ENCODE data around the gene PDCD10.
A peak's percentile ranks its signal among the peaks of the same experiment; 100 is the strongest.

PDCD10 gene

DNA sequence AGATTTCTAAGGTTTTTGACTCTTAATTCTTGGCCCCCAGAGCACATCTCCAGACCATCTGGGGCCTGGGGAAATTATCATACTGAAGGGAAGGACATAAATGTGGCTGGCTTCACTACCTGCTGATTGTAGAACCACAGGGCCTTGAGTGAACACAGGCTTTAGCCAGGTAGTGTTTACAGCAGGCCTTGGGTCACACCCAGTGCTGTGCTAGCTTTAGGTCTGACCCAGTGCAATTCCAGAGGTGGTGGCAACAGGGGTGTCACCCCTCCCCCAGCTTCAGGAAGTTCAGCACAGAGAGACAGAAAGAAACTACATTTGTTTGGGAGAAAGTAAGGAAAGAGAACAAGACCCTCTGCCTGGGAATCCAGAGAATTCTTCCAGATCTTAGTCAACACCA lies 24.1 kb downstream of the PDCD10 start:
- no peak for ATAC-seq
- TF ChIP-seq ESRRG (CRISPR knock-in tag; IDR thresholded peaks at IDR 0.05) (no peak), ZNF565 (CRISPR knock-in tag; conservative IDR thresholded peaks at IDR 0.05; ENCODE audit: low read depth) (no peak), PPARA (CRISPR knock-in tag; IDR thresholded peaks at IDR 0.05; ENCODE audit: borderline replicate concordance) (no peak), ZFP3 (CRISPR knock-in tag; IDR thresholded peaks at IDR 0.05) (no peak), CREB5 (CRISPR knock-in tag; IDR thresholded peaks at IDR 0.05; ENCODE audit: low read depth) (no peak), ISL1 (CRISPR knock-in tag; IDR thresholded peaks at IDR 0.05) (no peak), OSR1 (CRISPR knock-in tag; IDR thresholded peaks at IDR 0.05) (no peak)
- TF ChIP-seq, protein P1, sequence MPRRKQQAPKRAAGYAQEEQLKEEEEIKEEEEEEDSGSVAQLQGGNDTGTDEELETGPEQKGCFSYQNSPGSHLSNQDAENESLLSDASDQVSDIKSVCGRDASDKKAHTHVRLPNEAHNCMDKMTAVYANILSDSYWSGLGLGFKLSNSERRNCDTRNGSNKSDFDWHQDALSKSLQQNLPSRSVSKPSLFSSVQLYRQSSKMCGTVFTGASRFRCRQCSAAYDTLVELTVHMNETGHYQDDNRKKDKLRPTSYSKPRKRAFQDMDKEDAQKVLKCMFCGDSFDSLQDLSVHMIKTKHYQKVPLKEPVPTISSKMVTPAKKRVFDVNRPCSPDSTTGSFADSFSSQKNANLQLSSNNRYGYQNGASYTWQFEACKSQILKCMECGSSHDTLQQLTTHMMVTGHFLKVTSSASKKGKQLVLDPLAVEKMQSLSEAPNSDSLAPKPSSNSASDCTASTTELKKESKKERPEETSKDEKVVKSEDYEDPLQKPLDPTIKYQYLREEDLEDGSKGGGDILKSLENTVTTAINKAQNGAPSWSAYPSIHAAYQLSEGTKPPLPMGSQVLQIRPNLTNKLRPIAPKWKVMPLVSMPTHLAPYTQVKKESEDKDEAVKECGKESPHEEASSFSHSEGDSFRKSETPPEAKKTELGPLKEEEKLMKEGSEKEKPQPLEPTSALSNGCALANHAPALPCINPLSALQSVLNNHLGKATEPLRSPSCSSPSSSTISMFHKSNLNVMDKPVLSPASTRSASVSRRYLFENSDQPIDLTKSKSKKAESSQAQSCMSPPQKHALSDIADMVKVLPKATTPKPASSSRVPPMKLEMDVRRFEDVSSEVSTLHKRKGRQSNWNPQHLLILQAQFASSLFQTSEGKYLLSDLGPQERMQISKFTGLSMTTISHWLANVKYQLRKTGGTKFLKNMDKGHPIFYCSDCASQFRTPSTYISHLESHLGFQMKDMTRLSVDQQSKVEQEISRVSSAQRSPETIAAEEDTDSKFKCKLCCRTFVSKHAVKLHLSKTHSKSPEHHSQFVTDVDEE (CRISPR knock-in tag; IDR thresholded peaks at IDR 0.05) = no peak

DNA sequence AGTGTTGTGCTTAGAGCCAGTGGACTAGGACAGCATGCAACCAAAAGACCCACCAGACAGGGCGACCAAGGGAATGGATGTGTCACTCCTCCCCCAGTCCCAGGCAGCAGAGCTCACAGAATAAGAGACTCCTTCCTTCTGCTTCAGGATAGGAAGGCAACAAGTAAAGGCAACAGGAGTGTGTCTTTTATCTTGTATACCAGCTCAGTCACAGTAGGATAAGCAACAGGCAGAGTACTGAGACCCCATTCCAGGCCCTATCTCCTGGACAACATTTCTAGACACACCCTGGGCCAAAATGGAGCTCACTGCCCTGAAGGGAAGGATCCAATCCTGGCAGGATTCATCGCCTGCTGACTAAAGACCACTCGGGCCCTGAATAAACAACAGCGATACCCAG lies 25.0 kb downstream of the PDCD10 start:
- no peak for ATAC-seq
- no peak for TF ChIP-seq ZC3H10 (CRISPR knock-in tag; IDR thresholded peaks at IDR 0.05)
- TF ChIP-seq ZNF70 (CRISPR knock-in tag; IDR thresholded peaks at IDR 0.05) = no peak
- TF ChIP-seq CSDC2 (CRISPR knock-in tag; IDR thresholded peaks at IDR 0.05) = no peak
- no peak for TF ChIP-seq ISL1 (CRISPR knock-in tag; IDR thresholded peaks at IDR 0.05)
- no peak for TF ChIP-seq OSR1 (CRISPR knock-in tag; IDR thresholded peaks at IDR 0.05)
- TF ChIP-seq ZNF8 (CRISPR knock-in tag; IDR thresholded peaks at IDR 0.05) = no peak
- no peak for TF ChIP-seq ZFP30 (CRISPR knock-in tag; IDR thresholded peaks at IDR 0.05)

DNA sequence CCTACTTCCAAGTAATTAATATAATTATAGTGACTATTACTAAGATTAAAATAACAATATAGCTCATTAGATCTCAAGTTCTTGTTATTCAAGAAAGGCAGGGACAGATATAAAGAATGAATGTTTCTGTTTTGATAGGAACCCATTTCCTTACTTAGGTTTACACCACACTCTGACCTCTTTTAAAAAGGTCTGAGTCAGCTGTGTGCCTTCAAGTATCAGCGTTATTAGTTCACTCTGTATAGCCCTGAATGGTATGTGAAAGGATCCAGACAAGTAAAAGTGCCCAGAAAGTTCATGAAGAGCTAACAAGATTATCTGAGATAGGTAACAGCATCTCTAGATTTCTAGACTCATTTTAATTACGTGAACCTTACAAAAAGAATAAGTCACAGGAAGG lies 28.9 kb downstream of the PDCD10 start:
- TF ChIP-seq ISL1 (CRISPR knock-in tag; IDR thresholded peaks at IDR 0.05) (0 out of 2 replicates have a peak, but pooled peaks have one; percentile 36), RARB (CRISPR knock-in tag; IDR thresholded peaks at IDR 0.05) (no peak)
- ATAC-seq = peak; percentile 64

DNA sequence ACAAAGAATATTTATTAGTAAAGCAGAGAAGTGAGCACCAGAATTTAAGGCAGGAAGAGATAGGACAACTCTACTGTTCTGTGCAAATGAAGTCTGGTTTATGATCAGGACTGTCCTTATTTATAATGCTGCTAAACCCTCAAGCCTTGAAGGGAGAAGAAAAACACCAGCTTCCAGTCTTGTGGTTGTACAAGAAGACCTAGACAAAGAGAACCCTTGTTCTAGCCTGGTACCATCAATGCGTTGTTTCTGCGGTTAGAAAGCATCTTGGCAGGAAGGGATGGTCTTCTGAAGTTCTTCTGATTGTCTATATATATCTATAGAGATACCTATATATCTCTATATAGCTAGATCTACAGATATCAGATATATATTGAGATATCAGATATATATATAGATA lies 33.8 kb downstream of the PDCD10 start:
- no peak for TF ChIP-seq ZNF70 (CRISPR knock-in tag; IDR thresholded peaks at IDR 0.05)
- TF ChIP-seq ZC3H10 (CRISPR knock-in tag; IDR thresholded peaks at IDR 0.05) = no peak
- no peak for TF ChIP-seq ZNF8 (CRISPR knock-in tag; IDR thresholded peaks at IDR 0.05)
- TF ChIP-seq PATZ1 (CRISPR knock-in tag; IDR thresholded peaks at IDR 0.05; ENCODE audit: borderline replicate concordance) = no peak
- TF ChIP-seq CREB5 (CRISPR knock-in tag; IDR thresholded peaks at IDR 0.05; ENCODE audit: low read depth) = no peak
- TF ChIP-seq ZFP30 (CRISPR knock-in tag; IDR thresholded peaks at IDR 0.05) = no peak
- ATAC-seq = no peak

DNA sequence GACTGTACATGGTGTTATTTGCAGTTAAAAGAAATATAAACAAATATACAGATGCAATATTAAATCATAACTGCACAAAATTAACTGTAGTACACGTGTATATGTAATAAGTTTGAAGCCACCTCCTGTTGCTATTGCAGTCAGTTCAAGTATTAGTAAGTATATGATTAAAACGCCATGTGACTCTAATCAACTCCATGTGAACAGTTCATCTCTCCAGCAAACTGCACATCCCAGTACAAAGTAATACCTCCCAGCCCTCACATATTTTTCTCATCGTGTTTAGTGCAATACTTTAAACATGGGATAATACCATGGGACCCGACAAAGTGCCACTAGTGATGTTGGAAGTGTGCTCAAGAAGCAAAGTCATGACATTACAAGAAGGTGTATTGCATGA lies 34.6 kb downstream of the PDCD10 start:
- ATAC-seq = no peak
- TF ChIP-seq PATZ1 (CRISPR knock-in tag; IDR thresholded peaks at IDR 0.05; ENCODE audit: borderline replicate concordance) (no peak), CSDC2 (CRISPR knock-in tag; IDR thresholded peaks at IDR 0.05) (no peak), TOX (CRISPR knock-in tag; IDR thresholded peaks at IDR 0.05; ENCODE audit: borderline replicate concordance) (no peak), ZFP3 (CRISPR knock-in tag; IDR thresholded peaks at IDR 0.05) (no peak), ZC3H10 (CRISPR knock-in tag; IDR thresholded peaks at IDR 0.05) (no peak), ISL1 (CRISPR knock-in tag; IDR thresholded peaks at IDR 0.05) (no peak), OSR1 (CRISPR knock-in tag; IDR thresholded peaks at IDR 0.05) (no peak), GLIS3 (CRISPR knock-in tag; IDR thresholded peaks at IDR 0.05) (no peak), RARB (CRISPR knock-in tag; IDR thresholded peaks at IDR 0.05) (no peak), BACH2 (CRISPR knock-in tag; IDR thresholded peaks at IDR 0.05; ENCODE audit: borderline replicate concordance) (no peak), PPARA (CRISPR knock-in tag; IDR thresholded peaks at IDR 0.05; ENCODE audit: borderline replicate concordance) (no peak), TCF4 (CRISPR knock-in tag; IDR thresholded peaks at IDR 0.05; ENCODE audit: borderline replicate concordance) (no peak)
- TF ChIP-seq, protein P1 (CRISPR knock-in tag; IDR thresholded peaks at IDR 0.05) = no peak
- TF ChIP-seq, protein P2, sequence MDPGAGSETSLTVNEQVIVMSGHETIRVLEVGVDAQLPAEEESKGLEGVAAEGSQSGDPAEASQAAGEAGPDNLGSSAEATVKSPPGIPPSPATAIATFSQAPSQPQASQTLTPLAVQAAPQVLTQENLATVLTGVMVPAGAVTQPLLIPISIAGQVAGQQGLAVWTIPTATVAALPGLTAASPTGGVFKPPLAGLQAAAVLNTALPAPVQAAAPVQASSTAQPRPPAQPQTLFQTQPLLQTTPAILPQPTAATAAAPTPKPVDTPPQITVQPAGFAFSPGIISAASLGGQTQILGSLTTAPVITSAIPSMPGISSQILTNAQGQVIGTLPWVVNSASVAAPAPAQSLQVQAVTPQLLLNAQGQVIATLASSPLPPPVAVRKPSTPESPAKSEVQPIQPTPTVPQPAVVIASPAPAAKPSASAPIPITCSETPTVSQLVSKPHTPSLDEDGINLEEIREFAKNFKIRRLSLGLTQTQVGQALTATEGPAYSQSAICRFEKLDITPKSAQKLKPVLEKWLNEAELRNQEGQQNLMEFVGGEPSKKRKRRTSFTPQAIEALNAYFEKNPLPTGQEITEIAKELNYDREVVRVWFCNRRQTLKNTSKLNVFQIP (CRISPR knock-in tag; IDR thresholded peaks at IDR 0.05; ENCODE audit: borderline replicate concordance, low read depth) = no peak

Measured in SK-N-SH treated with all-trans-retinoic acid at 6 μM for 48 hours (cell line).